ENCODE data around the gene USHBP1.

Gene USHBP1

GRCh38 chr19:17214508-17215126, 49.9 kb downstream of the USHBP1 start:
- in situ Hi-C loops (cut with HindIII; ENCODE audit: low sequenced_read_pairs), result no loop called here

DNA sequence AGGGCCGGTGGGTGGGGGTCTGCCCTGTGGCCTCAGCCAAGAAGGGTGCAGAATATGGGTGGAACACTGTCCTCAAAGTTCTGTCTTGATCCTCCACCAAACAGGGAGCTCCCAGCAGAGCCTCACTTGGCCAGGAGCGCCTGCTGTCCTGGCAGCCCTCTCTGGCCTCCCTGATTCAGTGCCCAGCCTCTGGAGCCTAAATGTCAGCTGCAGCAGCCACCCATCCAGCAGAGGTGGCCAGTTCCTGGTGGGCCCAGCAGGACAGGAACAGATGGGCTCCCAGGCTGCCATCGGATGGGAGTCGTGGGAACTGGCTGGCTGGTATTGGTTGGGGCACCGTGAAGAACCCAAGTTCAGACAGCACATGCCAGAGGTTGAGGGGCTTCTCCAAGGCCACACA, 51.2 kb downstream of the USHBP1 start:
- in situ Hi-C loops (cut with HindIII; ENCODE audit: low sequenced_read_pairs), result no loop called here

DNA sequence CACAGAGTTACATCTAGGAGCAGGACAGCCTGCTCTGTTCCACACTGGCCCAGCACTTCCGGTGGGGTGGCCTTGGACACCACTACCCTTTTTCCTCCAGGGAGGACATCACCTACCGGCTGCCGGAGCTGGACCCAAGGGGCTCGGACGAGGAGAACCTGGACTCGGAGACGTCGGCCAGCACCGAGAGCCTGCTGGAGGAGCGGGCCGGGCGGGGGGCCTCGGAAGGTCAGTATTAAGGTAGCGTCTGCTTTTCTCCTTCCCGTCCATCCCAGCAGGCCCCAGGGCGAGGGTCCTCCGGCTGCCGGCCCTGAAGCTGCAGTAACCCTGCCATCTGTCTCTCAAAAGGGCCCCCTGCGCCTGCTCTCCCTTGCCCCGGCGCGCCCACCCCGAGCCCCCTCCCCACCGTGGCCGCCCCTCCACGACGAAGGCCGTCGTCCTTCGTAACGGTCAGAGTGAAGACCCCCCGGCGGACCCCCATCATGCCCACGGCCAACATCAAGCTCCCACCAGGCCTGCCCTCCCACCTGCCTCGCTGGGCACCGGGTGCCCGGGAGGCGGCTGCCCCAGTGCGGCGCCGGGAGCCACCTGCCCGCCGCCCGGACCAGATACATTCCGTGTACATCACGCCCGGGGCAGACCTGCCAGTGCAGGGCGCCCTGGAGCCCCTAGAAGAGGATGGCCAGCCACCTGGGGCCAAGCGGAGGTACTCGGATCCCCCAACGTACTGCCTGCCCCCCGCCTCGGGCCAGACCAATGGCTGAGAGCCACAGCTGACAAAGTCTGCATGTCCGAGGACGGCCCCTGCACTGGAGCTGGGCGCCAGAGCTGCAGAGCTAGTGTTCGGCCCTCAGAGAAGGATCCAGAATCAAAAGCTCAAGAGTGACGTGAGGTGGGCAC, 52.7 kb downstream of the USHBP1 start:
- in situ Hi-C loops (cut with HindIII; ENCODE audit: low sequenced_read_pairs), result no loop called here

GRCh38 chr19:17210296-17210695, 54.2 kb downstream of the USHBP1 start:
- in situ Hi-C loops (cut with HindIII; ENCODE audit: low sequenced_read_pairs), result no loop called here

- in situ Hi-C loops (cut with HindIII; ENCODE audit: low sequenced_read_pairs), result no loop called here
Measured at GRCh38 chr19:17209126-17210036, 55.2 kb downstream of the USHBP1 start.

GRCh38 chr19:17206736-17207581, 57.6 kb downstream of the USHBP1 start:
- in situ Hi-C loops (cut with HindIII; ENCODE audit: low sequenced_read_pairs), result no loop called here

GRCh38 chr19:17205237-17206140, 59.1 kb downstream of the USHBP1 start:
- in situ Hi-C loops (cut with HindIII; ENCODE audit: low sequenced_read_pairs), result no loop called here

GRCh38 chr19:17202713-17203112, 61.8 kb downstream of the USHBP1 start:
- in situ Hi-C loops (cut with HindIII; ENCODE audit: low sequenced_read_pairs), result no loop called here

DNA sequence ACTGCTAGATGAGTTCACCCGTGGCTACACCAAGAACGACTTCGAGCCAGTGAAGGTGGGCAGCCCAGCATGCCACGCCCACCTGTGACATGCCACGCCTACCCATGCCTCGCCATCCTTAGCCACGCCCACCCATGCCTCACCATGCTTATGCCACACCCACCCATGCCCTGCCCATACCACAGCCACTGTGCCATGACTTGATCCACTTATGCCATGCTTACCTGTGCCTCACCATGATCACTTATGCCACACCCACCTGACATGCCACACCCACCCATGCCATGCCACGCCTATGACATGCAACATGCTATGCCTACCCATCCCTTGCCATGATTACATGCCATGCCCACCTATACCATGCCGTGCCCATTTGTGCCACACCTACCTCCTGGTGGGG, 62.3 kb downstream of the USHBP1 start:
- in situ Hi-C loops (cut with HindIII; ENCODE audit: low sequenced_read_pairs), result no loop called here

- in situ Hi-C loops (cut with HindIII; ENCODE audit: low sequenced_read_pairs), result no loop called here
Measured at GRCh38 chr19:17200408-17201079, 64.0 kb downstream of the USHBP1 start.
